Neural cell (in vitro differentiated cells): Measurements from ENCODE around the gene ENGASE.

Experiments used
- EP300 ChIP-seq: fragments of 450-650 bp; conservative IDR thresholded peaks from 2 replicates; pipeline ENCODE4 v1.6.1; 2014; ENCODE audit warnings: antibody characterized with exemption, mild to moderate bottlenecking, moderate library complexity; ENCODE audit not compliant: poor library complexity, severe bottlenecking
- EZH2 ChIP-seq: fragments of 200-600, 300-800 bp; shearing (Covaris generic), sonication (generic); IDR thresholded peaks from 2 replicates; pipeline ENCODE4 v1.6.1; 2014; ENCODE audit warnings: antibody characterized with exemption, low read length, borderline replicate concordance, mild to moderate bottlenecking; ENCODE audit not compliant: insufficient read depth, poor library complexity, severe bottlenecking
- MXI1 ChIP-seq: fragments of 450-650 bp; conservative IDR thresholded peaks from 2 replicates; pipeline ENCODE4 v1.6.1; 2014; ENCODE audit warnings: antibody characterized with exemption, mild to moderate bottlenecking; ENCODE audit not compliant: poor library complexity, severe bottlenecking
- POLR2AphosphoS5 ChIP-seq: IDR thresholded peaks from 2 replicates; pipeline ENCODE4 v1.6.1; 2012
- TAF1 ChIP-seq: IDR thresholded peaks from 2 replicates; pipeline ENCODE4 v1.6.1; 2012; ENCODE audit warnings: low read depth
- TF ChIP-seq, protein P1 (sequence below): fragments of 450-650 bp; IDR thresholded peaks from 2 replicates; pipeline ENCODE4 v1.5.1; 2014; ENCODE audit warnings: antibody characterized with exemption, mild to moderate bottlenecking, moderate library complexity; ENCODE audit not compliant: poor library complexity, severe bottlenecking
- TF ChIP-seq, protein P2 (sequence below): IDR thresholded peaks from 2 replicates; pipeline ENCODE4 v1.6.1; 2012; ENCODE audit warnings: borderline replicate concordance

DNA sequence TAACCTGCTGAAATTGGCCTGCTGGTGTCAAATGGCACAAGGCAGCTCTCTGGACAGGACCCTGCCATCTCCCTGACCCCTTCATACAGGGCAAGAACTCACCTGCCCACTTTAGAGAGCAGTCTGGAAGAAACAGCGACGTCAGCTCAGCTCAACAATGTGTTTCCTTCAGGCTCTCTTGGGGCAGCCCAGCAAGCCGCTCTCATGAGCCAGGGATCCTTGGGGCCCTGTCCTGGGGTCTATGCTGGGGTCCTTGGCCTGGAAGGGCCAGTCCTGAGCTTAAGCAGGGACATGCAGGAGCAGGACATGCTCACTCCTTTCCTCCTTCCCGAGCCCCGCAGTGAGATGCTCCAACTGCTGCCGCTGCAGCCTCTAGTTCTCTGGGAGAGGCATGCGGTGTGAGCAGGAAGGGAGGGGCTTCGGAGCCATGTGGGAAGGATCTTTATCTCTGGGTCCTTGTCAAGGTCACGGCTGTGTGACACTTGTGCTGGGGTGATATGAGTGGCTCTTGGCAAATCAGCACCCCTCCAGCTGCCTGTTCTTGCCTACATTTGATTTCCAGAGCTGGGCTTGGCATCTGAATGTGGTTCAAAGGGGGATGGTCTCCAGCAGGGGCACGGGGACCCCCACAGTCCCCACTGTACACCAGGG, 47.2 kb upstream of the ENGASE start:
- TF ChIP-seq, protein P1, sequence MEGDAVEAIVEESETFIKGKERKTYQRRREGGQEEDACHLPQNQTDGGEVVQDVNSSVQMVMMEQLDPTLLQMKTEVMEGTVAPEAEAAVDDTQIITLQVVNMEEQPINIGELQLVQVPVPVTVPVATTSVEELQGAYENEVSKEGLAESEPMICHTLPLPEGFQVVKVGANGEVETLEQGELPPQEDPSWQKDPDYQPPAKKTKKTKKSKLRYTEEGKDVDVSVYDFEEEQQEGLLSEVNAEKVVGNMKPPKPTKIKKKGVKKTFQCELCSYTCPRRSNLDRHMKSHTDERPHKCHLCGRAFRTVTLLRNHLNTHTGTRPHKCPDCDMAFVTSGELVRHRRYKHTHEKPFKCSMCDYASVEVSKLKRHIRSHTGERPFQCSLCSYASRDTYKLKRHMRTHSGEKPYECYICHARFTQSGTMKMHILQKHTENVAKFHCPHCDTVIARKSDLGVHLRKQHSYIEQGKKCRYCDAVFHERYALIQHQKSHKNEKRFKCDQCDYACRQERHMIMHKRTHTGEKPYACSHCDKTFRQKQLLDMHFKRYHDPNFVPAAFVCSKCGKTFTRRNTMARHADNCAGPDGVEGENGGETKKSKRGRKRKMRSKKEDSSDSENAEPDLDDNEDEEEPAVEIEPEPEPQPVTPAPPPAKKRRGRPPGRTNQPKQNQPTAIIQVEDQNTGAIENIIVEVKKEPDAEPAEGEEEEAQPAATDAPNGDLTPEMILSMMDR = no peak
- TF ChIP-seq MXI1 = no peak
- TF ChIP-seq, protein P2, sequence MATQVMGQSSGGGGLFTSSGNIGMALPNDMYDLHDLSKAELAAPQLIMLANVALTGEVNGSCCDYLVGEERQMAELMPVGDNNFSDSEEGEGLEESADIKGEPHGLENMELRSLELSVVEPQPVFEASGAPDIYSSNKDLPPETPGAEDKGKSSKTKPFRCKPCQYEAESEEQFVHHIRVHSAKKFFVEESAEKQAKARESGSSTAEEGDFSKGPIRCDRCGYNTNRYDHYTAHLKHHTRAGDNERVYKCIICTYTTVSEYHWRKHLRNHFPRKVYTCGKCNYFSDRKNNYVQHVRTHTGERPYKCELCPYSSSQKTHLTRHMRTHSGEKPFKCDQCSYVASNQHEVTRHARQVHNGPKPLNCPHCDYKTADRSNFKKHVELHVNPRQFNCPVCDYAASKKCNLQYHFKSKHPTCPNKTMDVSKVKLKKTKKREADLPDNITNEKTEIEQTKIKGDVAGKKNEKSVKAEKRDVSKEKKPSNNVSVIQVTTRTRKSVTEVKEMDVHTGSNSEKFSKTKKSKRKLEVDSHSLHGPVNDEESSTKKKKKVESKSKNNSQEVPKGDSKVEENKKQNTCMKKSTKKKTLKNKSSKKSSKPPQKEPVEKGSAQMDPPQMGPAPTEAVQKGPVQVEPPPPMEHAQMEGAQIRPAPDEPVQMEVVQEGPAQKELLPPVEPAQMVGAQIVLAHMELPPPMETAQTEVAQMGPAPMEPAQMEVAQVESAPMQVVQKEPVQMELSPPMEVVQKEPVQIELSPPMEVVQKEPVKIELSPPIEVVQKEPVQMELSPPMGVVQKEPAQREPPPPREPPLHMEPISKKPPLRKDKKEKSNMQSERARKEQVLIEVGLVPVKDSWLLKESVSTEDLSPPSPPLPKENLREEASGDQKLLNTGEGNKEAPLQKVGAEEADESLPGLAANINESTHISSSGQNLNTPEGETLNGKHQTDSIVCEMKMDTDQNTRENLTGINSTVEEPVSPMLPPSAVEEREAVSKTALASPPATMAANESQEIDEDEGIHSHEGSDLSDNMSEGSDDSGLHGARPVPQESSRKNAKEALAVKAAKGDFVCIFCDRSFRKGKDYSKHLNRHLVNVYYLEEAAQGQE = no peak
- no peak for TF ChIP-seq POLR2AphosphoS5
- no peak for TF ChIP-seq EZH2
- no peak for TF ChIP-seq TAF1
- no peak for TF ChIP-seq EP300
